KBM-7 (cell line): ENCODE measurements around the gene AP2A2.

Source experiments
- DNase-seq: peaks from one replicate; pipeline ENCODE4 v3.0.0-alpha.2; 2015
- in situ Hi-C: fragments of 300-500 bp; cut with MboI; formaldehyde crosslinking; loops from 2 replicates; pipeline ENCODE4 v1.14.3; 2020; ENCODE audit warnings: low sequenced_read_pairs, low pct_unique_long_range_greater_than_20kb, mixed read lengths

The AP2A2 gene

GRCh38 chr11:985406-985805 lies 59.7 kb downstream of the AP2A2 start:
- in situ Hi-C loops: no loop called here
- DNase-seq: no peak

- DNase-seq: no peak
- in situ Hi-C loops: no loop called here
These were observed 60.2 kb downstream of the AP2A2 start for GRCh38 chr11:985848-986247.

GRCh38 chr11:986270-986951 lies 60.7 kb downstream of the AP2A2 start:
- no peak for DNase-seq
- in situ Hi-C loops: no loop called here

DNA sequence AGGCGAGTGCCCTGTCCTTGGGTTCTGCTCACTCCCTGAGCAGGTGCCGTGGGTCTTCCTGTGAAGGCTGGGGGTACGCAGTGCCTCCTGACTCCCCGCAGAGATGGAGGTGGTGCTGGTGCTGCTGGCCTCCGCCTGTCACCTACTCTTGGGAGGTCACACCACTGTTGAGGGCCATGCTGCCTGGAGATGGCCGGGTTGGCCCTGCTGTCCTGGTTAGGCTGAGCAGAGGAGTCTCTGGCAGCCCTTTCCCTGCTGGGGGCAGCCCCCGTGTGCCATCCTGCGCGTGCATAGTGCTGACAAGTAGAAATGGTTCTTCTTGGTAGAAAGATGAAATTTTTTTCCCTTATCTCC lies 61.3 kb downstream of the AP2A2 start:
- in situ Hi-C loops: no loop called here
- DNase-seq: no peak

DNA sequence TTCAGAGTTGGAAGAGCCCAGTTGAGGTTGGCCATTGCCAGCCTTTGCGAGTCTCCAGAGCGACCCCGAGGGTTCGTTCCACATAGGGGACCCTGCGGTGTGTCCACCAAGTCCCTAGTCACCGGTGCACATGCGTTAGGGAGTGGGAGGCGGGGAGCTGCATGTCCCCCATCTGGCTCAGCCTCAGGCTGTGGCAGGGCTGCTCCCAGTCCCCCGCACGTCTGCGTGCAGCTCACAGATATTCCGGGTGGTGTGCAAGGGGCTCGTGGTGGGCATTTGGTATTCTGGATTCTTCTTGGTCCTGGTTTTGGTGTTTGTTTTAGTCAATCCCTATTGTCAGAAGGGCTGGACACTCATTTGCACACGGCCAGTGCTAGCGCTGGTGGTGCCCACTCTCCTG lies 62.0 kb downstream of the AP2A2 start:
- in situ Hi-C loops: no loop called here
- DNase-seq: no peak

- in situ Hi-C loops: no loop called here
- no peak for DNase-seq
These were observed 64.4 kb downstream of the AP2A2 start for GRCh38 chr11:990101-990500.

GRCh38 chr11:991034-991433 lies 65.4 kb downstream of the AP2A2 start:
- DNase-seq: no peak
- in situ Hi-C loops: no loop called here

GRCh38 chr11:991711-992307 lies 66.1 kb downstream of the AP2A2 start:
- in situ Hi-C loops: no loop called here
- no peak for DNase-seq

DNA sequence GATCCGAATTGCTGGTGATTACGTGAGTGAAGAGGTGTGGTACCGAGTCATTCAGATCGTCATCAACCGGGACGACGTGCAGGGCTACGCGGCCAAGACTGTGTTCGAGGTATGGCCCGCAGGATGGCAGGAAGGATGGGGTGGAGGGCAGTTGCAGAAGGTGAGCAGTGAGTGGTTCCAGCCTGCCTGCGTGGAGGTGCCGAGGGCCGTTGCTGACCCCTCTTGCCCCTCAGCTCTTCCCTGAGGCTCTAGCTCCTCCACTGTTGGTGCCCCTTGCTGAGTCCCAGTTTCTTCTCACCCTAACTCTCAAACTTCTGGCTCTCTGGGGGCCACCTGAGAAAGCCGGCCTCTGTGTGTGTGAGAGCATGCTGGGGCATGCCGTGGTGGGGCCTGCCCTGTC lies 66.9 kb downstream of the AP2A2 start:
- in situ Hi-C loops: no loop called here
- DNase-seq: no peak

- DNase-seq: no peak
- in situ Hi-C loops: no loop called here
These were observed 68.0 kb downstream of the AP2A2 start for GRCh38 chr11:993632-994167.

DNA sequence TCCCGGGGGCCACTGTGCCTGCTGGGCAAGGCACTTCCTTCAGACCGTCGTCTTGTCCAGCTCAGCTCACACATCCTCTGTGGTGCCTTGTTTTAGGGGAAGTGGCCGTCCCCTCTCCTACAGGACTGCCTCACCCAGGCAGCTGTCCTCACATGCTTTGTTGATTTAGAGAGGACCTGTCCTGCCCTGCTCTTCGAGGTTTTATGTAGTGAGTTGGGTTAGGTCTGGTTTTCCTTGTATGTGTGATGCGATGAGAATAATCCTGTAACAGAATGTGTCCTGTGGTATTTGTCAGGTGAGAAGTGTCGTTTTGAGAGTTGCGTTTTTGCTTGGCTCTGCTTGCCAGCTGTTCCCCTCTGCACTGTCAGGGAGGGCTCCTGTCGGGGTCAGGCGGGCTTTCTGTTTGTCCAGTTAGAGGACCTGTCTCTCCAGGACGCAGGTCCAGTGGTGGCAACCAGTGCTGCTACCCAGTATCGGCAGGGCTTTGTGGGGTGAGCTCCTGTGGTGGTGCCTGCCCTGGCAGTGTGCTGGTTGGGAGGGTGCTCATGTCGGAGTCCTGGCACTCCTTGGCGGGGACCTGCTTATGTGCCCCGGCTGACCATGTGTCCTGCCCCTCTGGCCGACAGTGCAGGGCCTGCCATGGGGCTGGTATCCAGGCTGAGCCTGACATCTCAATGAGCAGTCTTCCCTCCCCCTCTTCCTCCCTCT lies 69.5 kb downstream of the AP2A2 start:
- no peak for DNase-seq
- in situ Hi-C loops: no loop called here

DNA sequence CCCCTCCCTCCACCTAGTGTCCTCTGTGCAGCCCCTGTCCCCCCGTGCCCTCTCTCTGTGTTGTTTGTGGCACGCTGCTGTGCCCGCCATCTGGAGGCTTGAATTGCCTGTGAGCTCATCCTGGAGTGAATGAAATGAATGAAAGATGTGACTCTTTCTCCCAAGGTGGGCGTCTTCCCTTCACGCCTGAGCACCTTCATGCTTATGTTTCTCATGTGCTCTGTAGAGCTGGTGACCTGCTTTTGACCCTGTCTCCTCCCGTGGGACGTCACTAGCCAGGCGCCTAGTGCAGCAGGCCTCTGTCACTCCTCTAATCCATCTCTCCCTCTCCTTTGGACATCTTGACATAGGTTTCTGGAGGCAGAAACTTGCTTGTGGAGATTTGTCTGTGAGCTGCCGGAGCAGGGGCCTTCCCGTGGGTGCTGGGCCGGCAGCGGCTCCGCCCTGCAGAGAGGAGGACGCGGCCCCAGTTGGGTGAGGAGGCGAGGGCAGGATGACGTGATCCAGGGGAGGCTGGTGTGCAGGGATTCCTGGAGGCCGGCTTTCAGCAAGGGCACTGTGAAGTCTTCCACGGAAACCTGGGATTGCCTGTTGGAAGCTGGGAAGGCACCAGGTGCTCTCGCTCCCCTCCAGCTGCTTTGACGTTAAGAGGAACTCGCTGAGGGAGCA lies 70.2 kb downstream of the AP2A2 start:
- no peak for DNase-seq
- in situ Hi-C loops: no loop called here

- DNase-seq: no peak
- in situ Hi-C loops: no loop called here
These were observed 71.0 kb downstream of the AP2A2 start for GRCh38 chr11:996681-997080.

DNA sequence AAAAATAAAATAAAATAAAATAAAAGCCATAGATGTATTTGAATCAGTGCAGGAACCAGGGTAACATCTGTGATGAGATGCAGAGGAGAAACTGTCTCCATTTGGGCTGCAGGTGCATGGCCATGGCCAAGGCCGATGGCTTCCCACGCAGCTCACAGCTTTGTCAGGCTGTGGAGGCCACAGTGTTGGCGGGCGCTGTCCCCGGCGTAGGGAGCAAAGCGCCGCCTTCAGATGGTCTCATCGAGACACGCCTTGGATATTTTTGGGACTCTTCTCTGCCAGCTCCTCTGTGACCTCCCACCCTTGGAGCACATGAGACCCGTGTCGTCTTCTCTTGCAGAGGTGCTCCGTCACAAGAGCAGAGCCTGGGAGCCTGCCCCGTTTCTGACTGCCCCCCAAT lies 72.2 kb downstream of the AP2A2 start:
- in situ Hi-C loops: no loop called here
- no peak for DNase-seq

- in situ Hi-C loops: no loop called here
- no peak for DNase-seq
These were observed 73.3 kb downstream of the AP2A2 start for GRCh38 chr11:999009-999408.

GRCh38 chr11:1000357-1001278 lies 74.9 kb downstream of the AP2A2 start:
- DNase-seq: no peak
- in situ Hi-C loops: no loop called here

DNA sequence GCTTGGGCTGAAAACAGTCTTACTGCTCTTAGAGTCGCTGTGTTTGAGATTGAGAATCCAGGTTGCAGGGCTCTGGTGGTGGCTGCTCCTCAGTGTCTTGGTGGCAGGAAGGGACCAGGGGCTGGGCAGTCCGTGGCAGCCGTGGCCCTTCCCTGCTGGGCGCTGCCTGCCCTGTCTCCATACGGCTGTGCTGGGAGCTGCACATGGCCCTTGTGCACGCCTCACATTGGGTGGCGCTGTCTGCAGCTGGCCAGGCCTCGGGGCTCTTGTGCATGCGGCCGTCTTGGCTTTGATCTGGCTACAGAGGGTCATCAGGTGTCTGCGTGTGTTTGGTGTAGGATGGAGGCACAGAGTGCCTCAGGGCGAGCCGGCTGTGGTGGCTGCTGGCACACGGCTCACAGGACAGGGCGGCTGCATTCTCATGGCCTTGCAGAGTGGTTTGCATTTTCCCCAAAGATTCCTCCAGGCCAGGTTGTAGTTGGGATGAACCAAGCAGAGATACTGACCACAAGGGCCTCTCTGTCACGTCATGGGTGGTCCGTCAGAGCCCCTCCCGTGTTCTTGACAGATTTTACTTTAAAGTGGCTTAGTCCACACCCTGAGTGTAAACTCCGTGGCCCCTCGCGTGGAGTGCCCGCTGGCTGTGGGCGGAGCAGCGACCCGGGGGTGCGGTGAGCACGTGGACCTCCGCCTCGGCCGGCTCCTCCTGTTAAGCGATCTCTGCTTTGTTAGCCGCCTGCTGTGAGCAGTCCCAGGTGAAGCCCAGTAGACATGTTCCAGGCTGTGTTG lies 76.1 kb downstream of the AP2A2 start:
- in situ Hi-C loops: no loop called here
- DNase-seq: no peak

DNA sequence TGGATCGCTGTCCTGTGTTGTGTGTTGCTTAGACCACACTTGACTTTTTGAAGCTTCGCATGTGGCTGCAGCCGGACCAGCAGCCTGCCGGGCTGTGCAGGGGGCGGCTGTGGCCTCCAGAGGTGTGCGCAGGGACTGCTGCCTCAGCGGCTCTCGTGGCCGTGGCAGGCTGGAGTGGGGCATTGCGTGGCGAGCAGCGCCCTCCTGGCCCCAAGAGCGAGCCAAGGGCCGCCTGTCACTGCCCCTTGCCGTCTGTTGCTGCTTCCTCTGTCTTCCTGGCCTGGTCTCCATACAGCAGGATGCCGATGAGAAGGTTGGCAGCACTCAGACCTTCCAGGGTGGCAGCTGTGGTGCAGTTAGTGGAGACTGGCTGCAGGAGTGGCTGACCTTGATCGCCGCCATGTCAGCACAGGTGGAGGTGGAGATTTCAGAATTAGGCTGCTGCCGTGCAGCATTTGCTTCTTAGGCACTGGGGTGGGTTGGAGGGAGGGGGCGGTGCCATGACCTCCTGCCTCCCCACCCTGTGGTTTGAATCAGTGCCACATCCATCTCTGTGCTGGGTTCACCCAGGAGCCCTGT lies 76.8 kb downstream of the AP2A2 start:
- DNase-seq: no peak
- in situ Hi-C loops: no loop called here
